NCI-H187 (cell line): ENCODE data around the gene CTSL.

Source experiments
- DNase-seq, 2 experiments: peaks; one replicate each; lab custom pipeline; 2025; lab: John Stamatoyannopoulos, UW

CTSL gene

GRCh38 chr9:87701491-87701890 is 24.4 kb upstream of the CTSL start:
- DNase-seq = no peak

- DNase-seq = no peak
These were observed 23.9 kb upstream of the CTSL start for GRCh38 chr9:87701931-87702421.

GRCh38 chr9:87702921-87703320 is 23.0 kb upstream of the CTSL start:
- DNase-seq = no peak

GRCh38 chr9:87703636-87704276 is 22.2 kb upstream of the CTSL start:
- DNase-seq = no peak

- DNase-seq = no peak
These were observed 21.6 kb upstream of the CTSL start for GRCh38 chr9:87704342-87704741.

GRCh38 chr9:87706066-87706739 is 19.7 kb upstream of the CTSL start:
- no peak for DNase-seq

- DNase-seq = no peak
These were observed 18.0 kb upstream of the CTSL start for GRCh38 chr9:87707805-87708506.

GRCh38 chr9:87708546-87708945 is 17.4 kb upstream of the CTSL start:
- no peak for DNase-seq

GRCh38 chr9:87708986-87709728 is 16.8 kb upstream of the CTSL start:
- DNase-seq = no peak

GRCh38 chr9:87710443-87710842 is 15.5 kb upstream of the CTSL start:
- no peak for DNase-seq

GRCh38 chr9:87711857-87712800 is 13.8 kb upstream of the CTSL start:
- no peak for DNase-seq

GRCh38 chr9:87712801-87713277 is 13.1 kb upstream of the CTSL start:
- DNase-seq = no peak

- no peak for DNase-seq
These were observed 12.5 kb upstream of the CTSL start for GRCh38 chr9:87713278-87713987.

- DNase-seq = no peak
These were observed 12.0 kb upstream of the CTSL start for GRCh38 chr9:87713988-87714330.

- no peak for DNase-seq
These were observed 11.1 kb upstream of the CTSL start for GRCh38 chr9:87714819-87715218.

- no peak for DNase-seq
These were observed 9.8 kb upstream of the CTSL start for GRCh38 chr9:87716141-87716540.

GRCh38 chr9:87717456-87717855 is 8.5 kb upstream of the CTSL start:
- no peak for DNase-seq

- DNase-seq = no peak
These were observed 7.7 kb upstream of the CTSL start for GRCh38 chr9:87718231-87718630.

GRCh38 chr9:87718852-87719612 is 6.9 kb upstream of the CTSL start:
- DNase-seq = no peak

- DNase-seq = no peak
These were observed 5.7 kb upstream of the CTSL start for GRCh38 chr9:87720173-87720572.
